ENCODE measurements around the gene CSF2RB.

CSF2RB gene

DNA sequence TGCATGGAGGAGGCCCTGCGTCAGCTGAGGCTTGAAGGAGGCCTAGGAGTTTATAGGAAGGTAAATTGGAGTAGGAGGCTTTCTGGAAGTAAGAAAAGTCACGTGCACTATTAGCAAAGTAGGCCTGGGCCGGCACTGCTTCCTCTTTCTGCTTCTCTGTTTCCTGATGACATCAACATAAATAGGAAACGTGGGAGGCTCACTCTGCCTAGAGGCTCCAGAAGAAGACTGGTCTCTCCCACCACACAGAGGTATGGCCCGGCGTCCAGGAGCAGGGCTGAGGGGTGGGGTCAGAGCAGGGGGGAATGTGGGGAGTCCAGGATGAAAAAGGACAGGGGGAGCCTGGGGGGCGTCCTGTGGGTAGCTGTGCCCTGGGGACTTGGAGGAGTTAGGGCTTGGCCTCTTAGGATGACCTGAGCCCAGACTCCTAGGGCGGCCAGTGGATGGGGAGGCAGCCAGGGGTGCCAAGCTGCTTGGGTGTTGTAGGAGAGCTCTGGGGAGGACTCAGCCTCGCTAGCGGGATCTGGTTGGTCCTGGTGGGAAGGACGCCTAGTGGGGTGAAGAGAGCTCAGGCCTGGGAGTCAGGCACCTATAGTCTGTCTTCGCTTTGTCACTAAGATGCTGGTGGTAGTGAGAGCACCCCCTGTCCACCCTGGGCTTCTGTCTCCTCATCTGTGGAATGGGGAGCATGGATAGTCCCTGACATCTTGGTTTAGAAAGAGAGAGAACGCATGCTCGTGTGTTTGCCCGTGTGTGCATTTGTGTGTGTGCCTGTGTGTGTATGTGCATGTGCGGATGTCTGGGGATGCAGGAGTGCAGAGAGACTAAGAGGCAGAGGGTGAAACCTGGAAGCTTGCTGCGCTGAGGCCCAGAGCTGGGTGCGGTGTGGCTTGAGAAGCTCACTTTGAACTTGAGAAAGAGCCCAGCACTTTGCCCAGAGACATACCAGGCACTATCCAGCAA, at the start of gene CSF2RB:
Gene CSF2RB, plus strand, starts transcription at position 202 of the 963 bp plus-strand sequence. CDS start 8,580 bp downstream, outside the sequence.
- no peak for FAIRE-seq

DNA sequence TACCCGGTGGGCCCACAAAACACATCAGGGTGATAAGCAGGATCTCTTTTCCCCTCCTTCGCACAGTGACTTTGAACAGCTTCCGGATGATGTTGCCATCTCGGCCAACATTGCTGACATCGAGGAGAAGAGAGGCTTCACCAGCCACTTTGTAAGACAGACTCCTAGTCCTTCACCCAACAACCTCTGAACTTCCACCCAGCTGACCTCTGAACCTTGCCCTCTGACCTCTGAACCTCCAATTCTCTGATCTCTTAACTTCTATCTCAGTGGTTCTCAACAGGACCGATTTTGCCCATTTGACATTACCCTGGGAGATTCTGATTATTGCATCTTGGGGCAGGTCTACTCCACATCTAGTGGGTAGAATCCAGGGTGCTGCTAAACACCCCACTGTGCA, 49.4 kb upstream of the CSF2RB start:
- FAIRE-seq: no peak

DNA sequence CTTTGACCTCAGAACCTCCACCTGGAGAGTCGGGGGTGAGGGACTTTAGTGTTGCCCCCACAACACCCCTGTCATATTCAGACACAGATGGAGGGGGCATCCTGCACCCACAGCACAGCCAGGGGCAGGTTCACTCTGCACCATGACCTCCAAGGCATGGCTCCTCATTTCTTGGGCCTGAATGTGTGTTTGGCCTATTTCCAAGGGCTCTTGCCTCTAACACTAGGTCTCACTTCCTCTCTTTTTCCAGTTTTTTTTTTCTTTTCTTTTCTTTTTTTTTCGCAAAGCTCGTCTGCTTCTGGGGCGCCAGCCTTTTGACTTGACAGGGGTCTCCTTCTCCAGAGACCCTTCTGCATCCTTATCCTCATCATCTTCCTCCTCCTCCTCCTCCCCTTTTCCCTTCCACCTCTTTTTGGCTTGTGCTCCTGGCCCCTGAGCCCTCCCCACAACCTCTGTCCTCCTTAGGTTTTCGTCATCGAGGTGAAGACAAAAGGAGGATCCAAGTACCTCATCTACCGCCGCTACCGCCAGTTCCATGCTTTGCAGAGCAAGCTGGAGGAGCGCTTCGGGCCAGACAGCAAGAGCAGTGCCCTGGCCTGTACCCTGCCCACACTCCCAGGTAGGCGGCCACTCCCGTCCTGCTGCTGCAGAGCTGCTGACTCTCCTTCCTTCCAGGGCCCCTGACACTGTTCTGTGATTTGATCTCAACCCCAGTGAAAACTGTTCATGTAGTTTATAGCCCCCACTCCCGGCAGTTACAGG, 48.8 kb upstream of the CSF2RB start:
- no peak for FAIRE-seq

DNA sequence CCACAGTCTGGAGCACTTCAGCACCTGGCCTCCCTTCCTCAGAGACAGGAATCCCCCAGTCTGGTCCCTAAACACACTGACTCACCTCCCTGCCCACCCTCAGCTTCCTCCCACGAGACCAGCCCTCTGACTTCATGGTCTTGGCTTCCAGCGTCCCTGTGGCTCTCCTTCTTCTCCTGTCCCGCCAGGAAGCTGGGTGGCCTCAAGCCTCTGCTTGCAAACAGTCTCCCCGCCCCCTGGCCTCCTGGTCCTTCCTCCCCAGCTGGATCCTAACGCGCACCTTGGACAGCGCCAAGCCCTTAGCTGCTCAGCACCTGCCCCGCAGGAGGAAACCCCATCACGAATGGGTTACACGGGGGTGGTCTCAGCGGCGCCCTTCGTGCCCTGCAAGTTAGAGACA, 48.1 kb upstream of the CSF2RB start:
- no peak for FAIRE-seq

DNA sequence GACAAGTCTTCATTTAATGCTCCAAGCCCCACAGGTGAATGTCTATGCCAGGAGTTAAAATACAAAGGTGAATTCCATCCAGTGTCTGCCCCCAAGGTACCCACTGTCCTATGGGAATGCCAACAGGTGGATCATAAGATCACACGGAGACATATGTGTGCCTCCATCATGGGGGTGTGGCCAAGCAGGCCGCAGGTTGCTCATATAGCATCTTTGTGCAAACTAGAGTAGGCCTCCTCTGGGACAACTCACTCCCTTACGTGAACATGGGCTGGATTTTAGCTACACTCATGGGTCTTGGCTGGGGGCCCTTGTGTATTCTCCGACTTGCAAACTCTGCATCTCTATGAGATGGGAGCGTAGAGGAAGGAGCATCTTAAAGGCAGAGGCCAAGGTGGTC, 45.7 kb upstream of the CSF2RB start:
- no peak for FAIRE-seq

DNA sequence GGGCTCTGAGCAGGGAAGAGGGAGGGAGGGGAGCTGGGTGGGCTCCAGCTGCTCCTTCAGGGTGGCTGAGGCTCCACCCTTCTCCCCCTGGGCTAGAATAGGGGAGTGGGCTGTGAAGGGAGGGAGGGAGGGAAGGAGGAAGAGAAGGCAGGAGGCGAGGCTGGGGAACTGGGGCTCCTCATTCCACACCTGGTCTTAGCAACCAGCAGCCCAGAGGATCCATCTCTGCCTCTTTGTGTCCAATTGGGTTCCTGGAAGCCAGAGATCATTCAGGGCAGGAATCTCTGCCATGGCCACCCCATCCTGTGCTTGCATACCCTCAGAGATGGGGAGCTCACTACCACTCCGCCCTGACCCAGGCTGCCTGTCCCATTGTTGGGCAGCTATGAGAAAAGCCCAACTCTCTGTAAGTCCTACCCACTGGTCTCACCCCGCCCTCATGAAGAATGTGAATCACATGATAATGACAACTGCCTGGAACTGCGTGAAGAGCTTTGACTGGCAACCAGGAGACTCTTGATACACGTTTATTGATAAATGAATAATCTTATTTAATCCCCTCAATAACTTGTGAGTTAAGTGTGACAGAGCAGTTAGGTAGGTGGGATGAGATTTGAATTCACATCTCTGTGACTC, 44.8 kb upstream of the CSF2RB start:
- FAIRE-seq: no peak

DNA sequence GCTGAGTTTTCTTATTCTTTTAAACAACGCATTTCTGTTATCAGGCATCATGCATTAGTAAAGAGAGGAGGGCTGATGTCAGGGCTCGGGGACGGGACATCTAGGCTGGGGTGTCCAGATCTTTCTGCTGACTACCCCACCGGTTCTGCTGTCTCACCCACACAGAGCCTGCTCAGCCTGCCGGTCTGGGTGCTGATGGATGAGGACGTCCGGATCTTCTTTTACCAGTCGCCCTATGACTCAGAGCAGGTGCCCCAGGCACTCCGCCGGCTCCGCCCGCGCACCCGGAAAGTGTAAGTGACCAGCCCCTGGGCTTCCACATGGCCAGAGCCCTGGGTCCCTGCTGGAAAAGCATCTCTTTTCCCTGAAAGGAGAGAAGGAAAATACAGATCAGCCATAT, 43.2 kb upstream of the CSF2RB start:
- no peak for FAIRE-seq

DNA sequence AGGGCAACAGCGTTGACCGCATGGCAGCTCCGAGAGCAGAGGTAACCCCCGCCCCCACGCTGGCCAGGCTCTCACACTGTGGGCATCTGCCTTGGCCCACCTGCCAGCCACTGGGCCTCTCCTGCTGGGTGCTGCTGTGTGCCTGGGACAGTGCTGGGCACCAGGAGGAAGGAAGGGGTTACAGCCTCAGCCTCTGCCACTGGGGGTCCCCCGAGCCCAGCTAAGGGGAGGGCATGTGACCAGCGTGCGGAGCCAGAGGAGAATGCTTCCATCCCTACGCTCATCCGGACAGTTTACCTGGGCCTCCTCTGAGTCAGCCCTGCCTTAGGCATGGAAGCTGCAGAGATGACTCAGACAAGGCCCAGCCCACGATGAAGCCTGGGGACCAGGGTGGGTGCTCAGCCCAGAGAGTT, 41.8 kb upstream of the CSF2RB start:
- FAIRE-seq: no peak

DNA sequence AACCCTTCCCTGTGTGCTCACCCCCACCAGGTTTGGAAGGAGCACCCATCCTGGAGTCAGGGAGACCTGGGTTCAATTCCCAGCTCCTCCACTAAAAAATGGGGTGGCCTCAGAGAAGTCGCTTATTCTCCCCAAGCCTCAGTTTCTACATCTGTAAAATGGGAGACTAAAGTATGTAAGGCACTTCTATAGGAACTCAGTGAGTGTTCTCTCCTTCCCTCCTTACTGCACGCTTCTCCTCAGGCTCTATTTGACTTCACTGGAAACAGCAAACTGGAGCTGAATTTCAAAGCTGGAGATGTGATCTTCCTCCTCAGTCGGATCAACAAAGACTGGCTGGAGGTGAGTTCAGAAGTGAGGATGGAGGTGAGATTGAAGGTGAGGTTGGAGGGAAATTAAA, 41.3 kb upstream of the CSF2RB start:
- FAIRE-seq: no peak

DNA sequence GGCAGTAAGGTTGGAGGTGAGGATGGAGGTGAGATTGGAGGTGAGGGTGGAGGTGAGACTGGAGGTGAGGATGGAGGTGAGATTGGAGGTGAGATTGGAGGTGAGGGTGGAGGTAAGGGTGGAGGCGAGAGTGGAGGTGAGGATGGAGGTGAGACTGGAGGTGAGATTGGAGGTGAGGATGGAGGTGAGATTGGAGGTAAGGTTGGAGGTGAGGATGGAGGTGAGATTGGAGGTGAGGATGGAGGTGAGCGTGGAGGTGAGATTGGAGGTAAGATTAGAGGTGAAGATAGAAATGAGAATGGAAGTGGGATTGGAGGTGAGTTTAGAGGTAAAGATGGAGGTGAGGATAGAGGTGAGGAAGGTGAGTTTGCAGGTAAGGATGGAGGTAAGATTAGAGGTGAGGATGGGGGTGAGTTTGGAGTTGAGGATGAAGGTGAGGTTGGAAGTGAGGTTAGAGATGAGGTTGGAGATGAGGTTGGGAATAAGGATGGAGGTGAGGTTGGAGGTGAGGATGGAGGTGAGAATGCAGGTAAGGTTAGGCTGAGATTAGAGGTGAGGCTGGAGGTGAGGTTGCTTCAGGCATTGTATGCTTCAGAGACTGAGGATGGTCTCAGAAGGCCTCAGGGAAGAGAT, 40.4 kb upstream of the CSF2RB start:
- no peak for FAIRE-seq

DNA sequence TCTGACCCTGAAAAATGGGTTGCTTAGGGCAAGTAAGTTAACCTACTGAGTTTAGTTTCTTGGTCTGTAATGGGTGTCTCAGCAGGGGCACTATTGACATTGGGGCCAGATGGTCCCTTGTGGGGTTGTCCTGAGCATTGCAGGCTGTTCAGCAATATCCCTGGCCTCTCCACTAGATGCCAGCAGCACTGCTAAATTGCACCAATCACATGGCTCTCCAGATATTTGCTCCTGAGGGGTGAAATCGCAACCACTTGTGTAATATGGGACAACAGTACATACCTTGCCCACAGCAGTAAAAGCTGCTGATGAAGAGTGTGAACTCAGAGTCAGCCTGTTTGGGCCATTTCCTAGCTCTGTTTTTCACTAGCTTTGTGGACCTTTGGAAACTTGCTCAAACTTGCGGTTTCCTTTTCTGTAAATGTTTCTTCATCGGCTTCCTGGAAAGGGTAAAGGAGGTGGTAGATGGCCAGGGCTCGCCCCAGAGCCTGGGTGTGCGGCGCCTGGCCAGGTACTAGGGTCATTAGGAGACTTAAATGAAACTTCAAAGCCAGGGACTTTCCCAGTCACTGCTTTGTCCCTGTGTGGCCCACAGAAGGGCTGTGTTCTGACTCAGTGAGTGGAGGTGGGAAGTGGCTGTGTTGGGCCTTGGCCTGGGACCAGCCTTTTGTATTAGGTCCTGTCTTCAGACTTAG, 39.7 kb upstream of the CSF2RB start:
- FAIRE-seq: no peak

DNA sequence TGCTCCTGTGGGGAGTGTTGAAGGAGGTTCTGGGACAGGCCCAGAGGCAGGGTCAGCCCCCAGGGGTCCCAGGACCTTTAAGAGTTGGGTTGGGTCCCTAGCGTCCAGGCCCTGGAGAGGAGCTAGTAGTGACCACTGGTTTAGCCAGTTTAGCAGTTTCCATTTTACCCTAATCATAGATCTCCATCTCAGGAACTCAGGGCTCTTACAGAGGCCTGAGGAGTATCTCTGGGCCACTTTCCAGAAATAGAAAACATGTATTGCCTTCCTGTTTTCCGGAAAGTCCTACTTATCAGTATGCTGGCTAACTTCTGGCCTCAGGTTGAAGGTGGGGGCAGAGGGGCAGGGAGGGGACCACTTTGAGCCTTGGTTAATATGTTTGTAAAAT, 39.1 kb upstream of the CSF2RB start:
- no peak for FAIRE-seq

DNA sequence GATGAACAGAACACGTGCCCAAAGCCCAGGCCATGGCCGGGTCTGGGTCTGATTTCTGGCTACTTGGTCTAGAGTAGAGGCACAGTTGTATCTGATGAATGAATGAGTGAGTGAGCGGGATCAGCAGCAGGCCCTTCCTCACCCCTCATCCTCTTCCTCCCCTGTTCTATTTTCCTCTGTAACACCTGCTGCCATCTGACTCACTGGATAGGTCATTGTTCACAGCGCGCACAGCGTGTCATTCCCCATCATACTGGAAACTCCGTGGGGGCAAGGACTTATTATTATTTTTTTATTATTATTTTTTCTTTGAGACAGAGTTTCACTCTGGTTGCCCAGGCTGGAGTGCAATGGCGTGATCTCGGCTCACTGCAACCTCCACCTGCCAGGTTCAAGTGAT, 38.7 kb upstream of the CSF2RB start:
- no peak for FAIRE-seq

DNA sequence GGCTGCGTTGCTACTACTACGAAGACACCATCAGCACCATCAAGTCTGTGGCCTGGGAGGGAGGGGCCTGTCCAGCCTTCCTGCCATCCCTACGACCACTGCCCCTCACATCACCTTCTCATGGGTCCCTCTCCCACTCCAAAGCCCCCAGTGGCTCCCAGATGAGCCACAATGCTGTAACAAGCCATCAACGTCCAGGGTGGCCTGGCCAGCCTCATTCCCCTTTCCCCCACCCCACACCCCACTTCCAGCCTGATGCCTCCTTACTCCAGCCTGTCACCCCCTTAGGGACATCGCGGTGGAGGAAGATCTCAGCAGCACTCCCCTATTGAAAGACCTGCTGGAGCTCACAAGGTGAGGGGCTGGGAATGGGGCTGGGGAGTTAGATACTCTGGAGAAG, 37.7 kb upstream of the CSF2RB start:
- no peak for FAIRE-seq

DNA sequence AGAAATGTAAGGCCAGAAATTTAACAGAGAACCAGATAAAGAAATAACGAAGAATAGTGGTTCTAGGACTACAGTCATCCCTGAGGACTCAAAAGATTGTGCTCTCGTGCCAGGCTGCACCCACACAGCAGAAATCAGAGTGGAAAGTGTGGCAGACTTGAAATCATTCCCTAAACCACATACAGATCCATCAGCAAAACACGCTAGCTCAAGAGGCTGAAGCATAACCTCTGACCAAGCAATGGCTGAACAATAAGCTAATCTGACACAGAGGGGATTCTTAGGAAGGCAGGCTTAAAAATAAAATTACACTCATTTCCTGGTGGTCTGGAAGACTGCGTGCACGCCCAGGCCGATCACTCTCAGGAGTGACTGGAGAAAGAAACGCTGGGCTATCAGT, 33.7 kb upstream of the CSF2RB start:
- no peak for FAIRE-seq

DNA sequence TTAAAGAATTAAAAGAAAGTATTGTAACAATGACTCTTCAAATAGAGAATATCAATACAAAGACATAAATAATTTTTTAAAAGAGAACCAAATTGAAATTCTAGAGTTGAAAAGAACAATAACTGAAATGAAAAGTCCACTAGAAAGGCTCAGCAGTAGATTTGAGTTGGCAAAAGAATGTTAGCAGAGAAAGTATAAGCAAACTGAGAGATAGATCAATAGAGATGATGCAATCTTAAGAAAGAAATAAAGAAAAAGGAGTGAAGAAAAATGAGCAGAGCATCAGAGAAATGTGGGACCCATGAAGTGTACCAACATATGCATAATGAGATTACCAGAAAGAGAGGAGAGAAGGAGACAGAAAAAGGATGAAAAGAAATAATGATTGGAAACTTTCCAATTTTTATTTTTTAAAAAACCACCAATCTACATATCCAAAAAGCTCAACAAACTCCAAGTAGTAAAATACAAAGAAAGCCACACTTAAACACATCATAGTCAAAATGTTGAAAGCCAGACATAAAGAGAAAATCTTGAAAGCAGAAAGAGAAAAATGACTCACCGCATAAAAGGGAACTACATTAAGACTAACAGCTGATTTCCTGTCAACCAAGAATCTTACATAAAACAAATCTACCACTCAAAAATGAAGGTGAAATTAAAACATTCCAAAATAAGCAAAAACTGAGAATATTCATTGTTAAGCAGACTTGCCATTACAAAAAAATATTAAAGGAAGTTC, 31.8 kb upstream of the CSF2RB start:
- FAIRE-seq: no peak

DNA sequence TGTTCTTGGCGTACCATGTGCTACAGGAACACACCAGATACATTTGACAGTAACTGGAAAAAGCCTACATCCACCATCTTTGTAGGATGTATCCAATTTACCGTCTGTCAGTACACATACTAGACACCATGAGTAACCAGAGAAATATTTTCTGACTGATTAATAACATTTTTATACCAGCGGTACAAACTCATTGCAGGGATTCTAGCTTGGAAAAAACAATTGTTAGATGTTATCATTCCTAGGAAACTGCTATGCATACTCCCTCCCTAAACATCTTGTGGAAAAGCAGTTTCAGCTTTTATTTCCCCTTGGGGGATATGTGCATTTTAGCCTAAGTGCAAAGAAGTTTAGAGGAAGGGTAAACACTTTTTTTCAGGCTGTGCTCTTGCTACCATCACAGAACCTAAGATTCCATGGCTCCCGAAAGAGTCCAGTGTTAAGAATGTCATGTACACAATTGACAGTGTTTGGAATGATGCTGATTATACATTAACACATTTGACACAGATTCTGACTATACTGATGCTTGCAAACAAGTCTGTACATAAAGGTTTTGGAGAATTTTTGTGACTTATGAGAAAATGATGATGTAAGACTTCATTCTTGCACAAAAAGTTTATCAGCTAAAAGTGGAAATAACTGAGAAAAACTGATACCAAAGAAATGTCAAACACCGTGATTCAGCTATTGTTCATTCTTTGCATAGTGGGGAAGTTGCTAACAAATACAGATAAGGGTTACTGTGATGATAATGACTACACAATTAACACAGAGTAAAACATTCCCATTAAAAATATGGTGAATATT, 28.9 kb upstream of the CSF2RB start:
- no peak for FAIRE-seq

DNA sequence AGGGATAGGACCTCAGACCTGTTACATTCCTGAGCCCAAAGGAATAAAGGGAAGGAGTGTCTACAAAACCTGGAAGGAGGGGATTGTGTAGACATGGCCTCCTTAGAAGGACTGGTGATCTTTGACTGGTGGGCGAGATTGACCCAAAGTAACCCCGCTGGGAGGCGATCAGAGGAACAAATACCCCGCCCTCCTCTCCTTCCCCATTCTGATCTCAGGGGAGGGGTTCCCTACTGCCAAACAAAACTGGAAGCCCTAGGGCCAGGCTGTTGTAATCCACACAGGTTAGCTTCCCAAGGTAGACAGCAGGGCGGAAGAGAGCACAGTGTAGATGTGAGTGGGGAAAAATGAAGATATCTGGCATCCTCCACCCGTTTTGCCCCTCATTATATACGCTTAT, 28.0 kb upstream of the CSF2RB start:
- no peak for FAIRE-seq

DNA sequence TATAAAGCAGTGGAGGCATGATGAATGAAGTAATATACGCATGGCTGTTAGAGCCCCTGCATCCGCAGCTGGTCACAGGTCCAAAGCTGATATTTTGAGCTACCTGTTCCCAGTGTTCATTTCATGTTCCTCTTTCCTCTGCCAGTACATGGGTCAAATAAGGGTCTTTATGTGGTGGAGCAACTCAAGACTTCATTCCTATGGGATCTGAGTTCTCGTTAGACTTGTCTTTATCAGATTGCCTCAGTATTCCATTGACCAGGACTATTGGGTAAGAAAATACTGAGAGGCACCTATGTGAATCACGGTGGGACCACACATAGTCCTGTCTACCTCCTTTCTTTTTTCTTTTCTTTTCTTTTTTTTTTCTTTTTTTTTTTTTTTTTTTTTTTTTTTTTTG, 27.4 kb upstream of the CSF2RB start:
- FAIRE-seq: no peak

DNA sequence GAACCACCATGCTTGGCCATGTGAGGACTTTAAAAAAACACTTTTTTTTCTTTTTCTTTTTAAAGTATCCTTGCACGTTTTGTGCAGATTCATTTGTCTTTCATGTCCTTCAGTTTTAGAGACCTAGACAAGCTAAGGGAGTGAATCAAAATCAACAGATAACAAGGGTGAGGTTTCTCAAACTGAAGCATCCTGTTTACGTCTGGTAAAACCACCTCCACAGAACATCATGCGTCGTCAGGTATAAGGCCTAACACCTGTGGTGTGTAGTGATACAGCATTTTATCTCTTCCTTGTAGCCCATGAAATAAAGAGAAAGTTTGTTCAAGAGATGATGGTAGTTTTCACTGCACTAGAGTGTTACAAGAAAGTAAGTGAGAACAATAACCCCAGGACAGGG, 26.3 kb upstream of the CSF2RB start:
- no peak for FAIRE-seq

DNA sequence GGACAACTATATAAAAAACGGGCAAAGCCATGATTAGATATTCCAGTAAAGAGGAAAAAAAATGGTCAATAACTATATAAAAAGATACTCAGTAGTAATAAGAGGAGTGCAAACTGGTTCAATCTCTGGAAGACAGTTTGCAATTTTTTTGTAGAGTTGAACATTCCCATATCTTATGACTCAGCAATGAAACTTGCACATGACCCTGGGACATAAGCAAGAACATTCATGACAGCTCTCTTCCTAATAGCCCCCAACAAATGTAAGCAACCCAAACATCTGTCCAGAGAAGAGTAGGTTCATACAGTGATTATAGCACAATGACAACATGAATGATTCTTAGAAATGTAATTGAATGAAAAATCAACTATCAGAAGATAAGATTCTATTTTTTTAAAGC, 21.8 kb upstream of the CSF2RB start:
- FAIRE-seq: no peak

Data from A204.1 (cell line).